Glomerular endothelial cell (primary cell): ENCODE measurements around the gene PTPRN2. TPM values are rescaled to one million over a fixed set of nuclear protein-coding genes. Genes with fewer than 3 reads are reported as not detected.

Experiments
- DNase-seq: peaks from one replicate; pipeline ENCODE4 v3.0.0-alpha.2; 2011; ENCODE audit warnings: low read depth, low spot score; ENCODE audit errors: extremely low read depth
- total RNA-seq: library from RNA; depleted of rRNA; stranded (reverse); fragments of >200 nt; gene quantifications from 2 replicates; pipeline ENCODE4 v1.2.3, GENCODE V29; 2015

The PTPRN2 gene
- total RNA-seq, 1 donor from 2014 or later: 10.0 TPM

- DNase-seq: no peak
Measured at GRCh38 chr7:157684909-157685429, 902.7 kb downstream of the PTPRN2 start.

DNA sequence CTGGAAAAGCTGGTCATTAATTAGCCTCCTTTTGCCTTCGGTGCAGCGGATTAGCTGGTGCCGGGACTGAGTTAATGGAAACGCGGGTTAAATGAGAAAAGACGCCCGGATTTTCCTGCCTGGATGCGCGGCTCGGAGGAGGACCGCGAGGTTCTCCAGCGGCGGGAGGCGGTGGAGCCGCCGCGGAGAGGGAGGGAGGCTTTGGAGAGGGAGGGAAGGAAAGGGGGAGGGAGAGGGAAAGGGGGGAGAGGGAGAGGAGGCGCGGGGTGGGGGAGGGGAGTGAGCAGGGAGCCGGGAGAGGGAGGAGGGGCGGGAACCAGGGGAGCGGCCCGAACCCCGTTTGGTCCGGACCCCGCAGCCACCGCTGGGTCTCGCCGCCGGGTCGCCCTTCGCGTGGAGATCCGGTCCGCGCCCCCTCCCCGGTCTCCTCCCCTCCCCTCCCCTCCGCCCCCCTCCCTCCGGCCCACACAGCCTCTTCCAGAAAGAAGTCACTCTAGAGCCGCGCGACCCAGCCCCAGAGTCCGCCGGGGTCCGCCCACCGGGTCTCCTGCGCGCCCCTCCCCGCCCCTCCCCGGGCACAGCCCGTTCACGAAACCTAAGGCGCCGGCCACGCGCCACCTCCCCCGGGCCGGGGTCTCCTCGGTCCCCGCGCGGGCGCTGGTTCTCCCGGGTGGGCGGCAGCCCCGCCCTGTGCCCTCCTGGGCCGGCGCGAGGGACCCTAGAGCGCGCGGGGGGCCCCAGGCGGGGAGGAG lies 903.3 kb downstream of the PTPRN2 start:
- no peak for DNase-seq

GRCh38 chr7:157683747-157684156 lies 903.9 kb downstream of the PTPRN2 start:
- no peak for DNase-seq

DNA sequence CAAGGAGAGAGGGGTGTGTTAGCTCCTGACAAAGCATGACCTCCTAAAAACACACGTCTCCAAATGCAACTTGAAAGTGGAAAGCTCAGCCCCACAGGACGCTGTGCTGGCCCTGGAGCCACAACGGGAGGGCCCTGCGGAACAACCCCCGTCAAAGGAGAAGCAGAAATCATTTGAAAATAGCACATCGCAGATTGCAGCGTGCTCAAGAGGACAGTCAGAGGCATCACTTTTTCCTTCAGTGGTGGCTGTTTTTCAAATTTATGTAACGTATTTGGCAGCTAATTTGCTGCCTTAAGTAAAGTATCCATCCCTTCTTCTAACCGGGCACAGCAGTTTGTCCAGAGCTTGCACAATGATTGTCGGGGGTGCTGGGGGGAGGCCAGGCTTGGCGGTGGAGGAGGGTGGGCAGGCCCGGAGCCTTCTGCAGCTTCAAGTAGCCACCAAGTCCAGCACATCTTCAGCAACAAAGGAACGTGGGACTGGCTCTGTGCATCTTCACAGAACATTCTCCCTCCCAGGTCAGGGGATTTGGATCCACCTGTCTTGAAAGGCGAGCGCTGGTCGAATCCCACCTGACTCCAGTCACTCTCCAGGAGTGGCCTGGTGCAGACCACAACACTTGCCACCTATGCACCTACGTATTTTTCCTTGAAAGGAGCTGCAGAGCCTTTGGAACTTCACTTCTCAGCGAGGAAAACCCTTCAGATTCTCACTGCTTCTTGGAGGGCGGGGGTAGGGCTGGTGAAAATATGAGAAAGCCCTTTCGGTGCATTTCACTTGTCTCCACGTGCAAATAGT lies 904.5 kb downstream of the PTPRN2 start:
- DNase-seq: no peak

DNA sequence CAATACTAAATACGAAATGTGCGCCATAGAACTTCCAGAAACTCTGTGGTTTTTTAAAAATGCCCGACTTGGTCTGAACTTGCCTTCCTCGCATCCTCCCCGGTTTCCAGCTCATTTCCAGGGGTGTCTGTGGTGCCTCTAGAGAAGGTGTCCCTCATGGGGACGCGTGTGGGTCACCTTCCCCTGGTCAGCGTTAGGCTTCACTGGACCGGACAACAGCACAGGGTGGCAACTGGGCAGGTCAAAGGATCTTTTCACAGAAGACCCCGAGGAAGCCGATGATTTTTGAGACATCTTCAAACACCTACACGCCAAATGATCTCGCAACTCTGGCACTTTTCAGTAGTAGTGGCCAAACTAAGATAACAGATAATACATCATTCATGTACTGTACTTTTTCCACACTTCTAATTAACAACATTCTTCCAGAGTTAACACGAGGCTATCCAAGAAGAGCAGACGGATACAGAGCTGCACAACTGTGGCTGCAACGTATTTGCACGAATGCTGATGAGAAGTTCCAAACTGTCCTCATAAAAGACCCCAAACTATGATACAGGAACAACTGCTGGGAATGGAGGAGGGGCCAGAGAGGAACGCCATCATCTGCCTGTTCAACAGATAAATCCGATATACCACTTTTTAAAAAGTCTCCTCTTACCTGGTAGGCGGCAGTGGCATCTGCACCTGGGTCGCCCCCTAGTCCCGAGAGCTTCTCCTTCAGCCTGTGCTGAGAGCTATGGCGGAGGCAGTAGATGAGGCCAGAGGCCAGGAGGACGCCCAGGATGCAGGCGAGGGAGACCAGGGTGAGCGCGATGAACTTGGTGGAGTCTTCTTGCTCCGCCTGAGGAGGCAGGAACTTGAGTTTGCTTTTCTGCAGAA lies 905.3 kb downstream of the PTPRN2 start:
- DNase-seq: no peak

DNA sequence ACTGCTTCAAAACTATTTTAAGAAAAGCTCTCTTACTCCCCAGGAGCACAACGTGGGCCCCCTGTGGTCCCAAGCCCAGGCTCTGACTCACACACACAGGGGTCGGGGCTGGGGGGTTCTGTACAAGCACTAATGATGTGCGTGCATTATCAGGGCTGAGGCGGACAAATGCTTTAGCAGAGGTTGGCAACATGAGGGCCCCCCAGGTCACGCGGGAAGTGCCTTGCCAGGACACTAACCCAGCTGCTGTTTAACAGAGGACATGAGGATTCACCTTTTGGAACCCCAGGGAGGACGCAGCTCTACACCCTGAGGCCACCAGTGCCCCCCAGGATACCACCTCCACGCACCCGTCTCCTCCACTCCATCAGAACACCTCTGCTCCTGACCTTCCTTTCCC lies 908.0 kb downstream of the PTPRN2 start:
- no peak for DNase-seq

DNA sequence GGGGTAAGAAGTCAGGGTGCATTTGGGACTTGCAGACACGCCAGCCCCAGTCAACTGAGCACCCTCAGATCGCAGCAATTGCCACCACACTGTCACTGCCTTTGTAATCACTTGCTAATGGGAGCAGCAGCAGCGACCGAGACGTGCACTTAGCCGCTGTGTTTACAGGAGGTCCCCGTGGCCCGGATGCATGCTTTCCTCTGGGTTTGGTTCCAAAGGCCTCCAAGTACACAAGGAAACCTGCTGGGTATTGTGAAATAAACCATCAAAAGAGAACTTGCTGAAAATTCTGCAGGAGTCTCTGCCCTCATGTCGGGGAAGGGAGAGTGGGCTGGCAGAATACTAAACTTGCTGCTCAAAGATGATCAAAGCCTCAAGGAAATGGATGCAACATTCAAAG lies 909.1 kb downstream of the PTPRN2 start:
- no peak for DNase-seq

DNA sequence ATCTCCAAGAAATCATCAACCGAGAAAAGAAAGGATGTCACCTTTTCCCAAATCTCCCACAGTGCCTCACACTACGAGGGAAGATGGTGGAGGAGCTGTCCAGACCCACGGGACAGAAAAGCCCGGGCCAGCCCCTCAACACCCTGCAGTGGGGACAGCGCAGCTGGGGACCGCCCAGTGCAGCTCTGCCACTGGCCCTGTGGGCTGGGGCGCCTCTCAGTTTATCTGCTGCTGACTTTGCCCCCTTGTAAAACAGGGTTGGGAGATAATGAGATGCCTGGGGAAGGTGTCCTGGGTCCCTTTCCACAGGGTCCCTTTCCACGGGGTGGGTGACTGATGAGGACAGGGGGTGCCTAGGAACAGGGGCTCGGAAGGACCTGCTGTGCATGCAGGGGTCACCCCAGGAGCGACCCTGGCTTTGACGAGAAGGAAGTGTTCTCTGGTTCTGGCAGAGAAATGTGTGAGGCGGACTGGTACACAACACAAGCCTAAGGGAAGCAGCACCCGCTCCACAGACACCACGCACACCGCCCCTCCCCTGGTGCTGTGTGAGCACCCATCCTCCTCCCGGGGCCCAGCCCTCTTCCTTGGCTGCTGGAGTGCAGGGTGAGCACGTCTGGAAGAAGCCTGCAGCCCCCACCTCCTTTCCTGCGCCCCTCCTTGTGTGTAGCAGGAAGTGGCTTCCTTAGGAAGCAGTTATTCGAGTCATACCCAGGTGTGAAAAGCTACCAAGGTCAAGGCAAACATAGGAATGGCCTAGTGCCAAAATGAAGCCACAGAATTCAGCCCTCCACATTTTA lies 911.0 kb downstream of the PTPRN2 start:
- no peak for DNase-seq

- no peak for DNase-seq
Measured at GRCh38 chr7:157676001-157676400, 911.6 kb downstream of the PTPRN2 start.

GRCh38 chr7:157675427-157675927 lies 912.1 kb downstream of the PTPRN2 start:
- DNase-seq: no peak

GRCh38 chr7:157674715-157675426 lies 912.8 kb downstream of the PTPRN2 start:
- no peak for DNase-seq

GRCh38 chr7:157674027-157674714 lies 913.5 kb downstream of the PTPRN2 start:
- DNase-seq: no peak

DNA sequence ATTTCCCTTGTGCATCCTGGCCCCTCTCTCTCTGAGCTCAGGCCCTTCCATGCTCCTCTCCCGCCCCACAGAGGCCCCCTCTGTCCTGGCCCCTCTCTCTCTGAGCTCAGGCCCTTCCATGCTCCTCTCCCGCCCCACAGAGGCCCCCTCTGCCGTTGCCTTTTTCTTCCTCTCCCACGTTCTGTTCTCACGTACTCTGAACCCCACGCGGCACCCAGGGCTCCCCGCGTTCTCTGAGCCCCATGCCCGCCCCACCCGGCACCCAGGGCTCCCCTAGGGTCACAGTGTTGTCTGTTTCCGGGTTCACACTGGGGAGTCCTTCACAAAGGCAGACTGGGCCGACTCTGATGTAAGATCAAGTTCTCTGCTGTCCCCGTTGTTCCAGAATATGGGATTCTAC lies 914.0 kb downstream of the PTPRN2 start:
- no peak for DNase-seq

DNA sequence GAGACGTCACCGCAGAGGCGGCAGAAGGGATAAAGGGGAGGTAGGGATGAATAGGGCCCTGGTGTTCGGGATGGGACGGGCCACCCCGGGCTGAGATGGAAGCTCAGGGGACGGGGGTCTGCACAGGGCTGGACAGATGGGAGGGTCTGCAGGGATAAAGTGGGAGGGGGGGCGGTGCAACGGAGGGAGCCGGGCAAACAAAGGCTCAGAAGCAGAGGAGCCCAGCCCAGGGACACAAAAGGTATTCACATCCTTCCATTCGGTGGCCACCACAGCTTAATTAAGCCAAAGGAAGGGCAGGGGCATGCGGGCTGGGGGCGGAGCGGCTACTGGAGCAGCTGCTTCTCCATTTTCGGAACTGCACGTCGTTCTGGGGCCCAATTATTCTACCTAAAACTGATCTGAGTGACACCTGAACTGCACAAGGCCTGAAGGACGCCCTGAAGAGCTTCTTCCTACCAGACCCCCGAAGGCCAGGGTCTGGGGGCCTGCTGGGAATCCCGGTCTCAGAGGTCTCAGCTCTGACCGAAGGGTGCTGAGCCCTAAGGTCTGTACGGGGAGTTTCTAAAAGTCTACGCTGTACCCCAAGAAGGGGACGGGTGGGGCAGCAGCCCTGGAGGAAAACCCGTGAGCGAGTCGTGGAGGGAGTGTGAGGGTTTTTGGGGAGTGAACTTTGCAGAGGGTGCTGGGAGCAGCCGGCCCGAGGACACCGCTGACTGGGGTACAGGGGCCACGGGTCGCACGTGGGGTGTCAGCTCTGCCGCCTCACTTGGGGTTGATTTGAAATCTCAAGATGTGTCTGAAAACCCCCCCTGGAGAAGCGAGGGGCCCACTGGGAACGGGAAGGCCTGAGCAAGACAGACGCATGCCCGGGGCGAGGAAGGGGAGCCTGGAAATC lies 916.0 kb downstream of the PTPRN2 start:
- no peak for DNase-seq

GRCh38 chr7:157670490-157671357 lies 916.9 kb downstream of the PTPRN2 start:
- no peak for DNase-seq

DNA sequence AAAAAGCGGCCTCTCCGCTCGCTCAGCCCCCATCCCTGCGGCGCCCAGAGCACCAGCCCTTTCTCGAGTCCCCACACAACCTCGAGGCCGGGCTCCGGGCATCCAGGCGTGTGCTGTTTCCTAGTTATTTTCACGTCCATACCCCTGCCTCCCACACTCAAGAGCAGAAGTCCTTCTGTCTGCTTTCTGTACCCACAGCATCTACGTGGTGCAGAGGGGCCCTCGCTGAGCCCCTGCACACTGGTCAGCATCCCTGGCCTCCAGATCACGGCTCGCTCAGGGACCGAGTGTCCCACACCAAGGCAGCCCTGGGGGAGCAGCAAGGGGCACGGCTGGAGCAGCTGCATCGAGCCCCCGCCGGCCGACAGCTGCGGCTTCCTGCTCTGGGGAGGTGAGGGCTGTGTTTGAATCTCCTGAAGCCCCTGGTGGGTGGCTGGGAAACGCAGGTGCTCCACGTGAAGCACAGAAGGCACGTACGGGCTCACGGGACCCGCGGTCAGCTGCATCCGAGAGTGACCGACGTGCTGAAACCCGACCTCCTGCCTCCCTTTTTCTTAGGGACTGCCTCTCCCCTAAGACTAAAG lies 917.8 kb downstream of the PTPRN2 start:
- DNase-seq: no peak
